SK-N-SH treated with all-trans-retinoic acid at 6 μM for 48 hours (cell line): Measurements from ENCODE around the gene MACROD1.

ENCODE experiments used
- ATAC-seq: fragments of 200-7000 bp; cut with Tn5 transposase; 3 replicates; pipeline ENCODE4 v1.9.1; 2020; ENCODE audit warnings: mild to moderate bottlenecking, moderate library complexity
- BACH2 ChIP-seq: fragments of 250-450 bp; sonication (Bioruptor Pico); IDR thresholded peaks from 2 replicates; pipeline ENCODE4 v1.9.0; 2021; ENCODE audit warnings: mild to moderate bottlenecking, borderline replicate concordance
- CREB5 ChIP-seq: fragments of 250-450 bp; sonication (Bioruptor Pico); IDR thresholded peaks from 2 replicates; pipeline ENCODE4 v1.5.1; 2020; ENCODE audit warnings: low read depth, mild to moderate bottlenecking, moderate library complexity
- CSDC2 ChIP-seq: fragments of 250-450 bp; sonication (Bioruptor Pico); IDR thresholded peaks from 2 replicates; pipeline ENCODE4 v1.5.0; 2020; ENCODE audit warnings: mild to moderate bottlenecking, moderate library complexity
- CSRNP3 ChIP-seq: fragments of 250-450 bp; sonication (Bioruptor Pico); IDR thresholded peaks from 2 replicates; pipeline ENCODE4 v1.5.1; 2021; ENCODE audit warnings: mild to moderate bottlenecking, moderate library complexity
- ESRRG ChIP-seq: fragments of 250-450 bp; sonication (Bioruptor Pico); IDR thresholded peaks from 2 replicates; pipeline ENCODE4 v1.6.1; 2021; ENCODE audit warnings: mild to moderate bottlenecking
- GLIS3 ChIP-seq: fragments of 250-450 bp; sonication (Bioruptor Pico); IDR thresholded peaks from 2 replicates; pipeline ENCODE4 v1.5.0; 2020; ENCODE audit warnings: mild to moderate bottlenecking, moderate library complexity
- ISL1 ChIP-seq: fragments of 250-450 bp; sonication (Bioruptor Pico); IDR thresholded peaks from 2 replicates; pipeline ENCODE4 v2.1.2; 2022; ENCODE audit warnings: mild to moderate bottlenecking, moderate library complexity
- OSR1 ChIP-seq: fragments of 250-450 bp; sonication (Bioruptor Pico); IDR thresholded peaks from 2 replicates; pipeline ENCODE4 v1.8.0; 2022; ENCODE audit warnings: moderate library complexity, mild to moderate bottlenecking, inconsistent platforms
- PATZ1 ChIP-seq: fragments of 250-450 bp; sonication (Bioruptor Pico); IDR thresholded peaks from 2 replicates; pipeline ENCODE4 v1.8.0; 2020; ENCODE audit warnings: mild to moderate bottlenecking, moderate library complexity, borderline replicate concordance
- POU6F1 ChIP-seq: fragments of 250-450 bp; sonication (Bioruptor Pico); IDR thresholded peaks from 2 replicates; pipeline ENCODE4 v1.8.0; 2021; ENCODE audit warnings: low read depth, mild to moderate bottlenecking, moderate library complexity, borderline replicate concordance
- PPARA ChIP-seq: fragments of 250-450 bp; sonication (Bioruptor Pico); IDR thresholded peaks from 2 replicates; pipeline ENCODE4 v1.5.0; 2020; ENCODE audit warnings: mild to moderate bottlenecking, borderline replicate concordance
- SNAI2 ChIP-seq: fragments of 250-450 bp; sonication (Bioruptor Pico); IDR thresholded peaks from 2 replicates; pipeline ENCODE4 v1.5.0; 2020; ENCODE audit warnings: mild to moderate bottlenecking, moderate library complexity
- TCF4 ChIP-seq: fragments of 250-450 bp; sonication (Bioruptor Pico); IDR thresholded peaks from 2 replicates; pipeline ENCODE4 v1.8.0; 2021; ENCODE audit warnings: mild to moderate bottlenecking, moderate library complexity, borderline replicate concordance
- TOX ChIP-seq: fragments of 250-450 bp; sonication (Bioruptor Pico); IDR thresholded peaks from 2 replicates; pipeline ENCODE4 v1.8.0; 2021; ENCODE audit warnings: mild to moderate bottlenecking, moderate library complexity, borderline replicate concordance
- ZC3H10 ChIP-seq: fragments of 250-450 bp; sonication (Bioruptor Pico); IDR thresholded peaks from 2 replicates; pipeline ENCODE4 v1.5.1; 2021; ENCODE audit warnings: mild to moderate bottlenecking, moderate library complexity
- ZFP3 ChIP-seq: fragments of 250-450 bp; sonication (Bioruptor Pico); IDR thresholded peaks from 2 replicates; pipeline ENCODE4 v1.5.0; 2020; ENCODE audit warnings: mild to moderate bottlenecking, moderate library complexity
- ZFP30 ChIP-seq: fragments of 450-650 bp; formaldehyde crosslinking; IDR thresholded peaks from 2 replicates; pipeline ENCODE4 v1.5.0; 2022; ENCODE audit warnings: mild to moderate bottlenecking, moderate library complexity
- ZNF565 ChIP-seq: fragments of 450-650 bp; formaldehyde crosslinking; conservative IDR thresholded peaks from 2 replicates; pipeline ENCODE4 v1.5.0; 2020; ENCODE audit warnings: low read depth, mild to moderate bottlenecking, moderate library complexity
- ZNF70 ChIP-seq: fragments of 450-650 bp; formaldehyde crosslinking; IDR thresholded peaks from 2 replicates; pipeline ENCODE4 v1.5.0; 2020; ENCODE audit warnings: mild to moderate bottlenecking, moderate library complexity
- ZNF8 ChIP-seq: fragments of 450-650 bp; formaldehyde crosslinking; IDR thresholded peaks from 2 replicates; pipeline ENCODE4 v1.5.0; 2020; ENCODE audit warnings: mild to moderate bottlenecking, moderate library complexity

Gene MACROD1

GRCh38 chr11:64070314-64070681 is 95.6 kb downstream of the MACROD1 start:
- no peak for ATAC-seq
- TF ChIP-seq PATZ1 (CRISPR knock-in tag), result no peak
- no peak for TF ChIP-seq TOX (CRISPR knock-in tag)
- no peak for TF ChIP-seq CSRNP3 (CRISPR knock-in tag)
- TF ChIP-seq ESRRG (CRISPR knock-in tag), result no peak
- no peak for TF ChIP-seq SNAI2 (CRISPR knock-in tag)
- no peak for TF ChIP-seq ZFP30 (CRISPR knock-in tag)
- no peak for TF ChIP-seq POU6F1 (CRISPR knock-in tag)
- TF ChIP-seq BACH2 (CRISPR knock-in tag), result no peak
- no peak for TF ChIP-seq ISL1
- no peak for TF ChIP-seq ZC3H10 (CRISPR knock-in tag)
- no peak for TF ChIP-seq GLIS3 (CRISPR knock-in tag)
- TF ChIP-seq OSR1 (CRISPR knock-in tag), result no peak

GRCh38 chr11:64069401-64070313 is 96.3 kb downstream of the MACROD1 start:
- no peak for TF ChIP-seq POU6F1 (CRISPR knock-in tag)
- TF ChIP-seq ZFP3 (CRISPR knock-in tag), result no peak
- TF ChIP-seq PATZ1 (CRISPR knock-in tag), result no peak
- TF ChIP-seq ZFP30 (CRISPR knock-in tag), result no peak
- no peak for TF ChIP-seq ZNF70
- no peak for TF ChIP-seq TCF4 (CRISPR knock-in tag)
- no peak for TF ChIP-seq CREB5 (CRISPR knock-in tag)
- TF ChIP-seq CSDC2 (CRISPR knock-in tag), result no peak
- TF ChIP-seq ZC3H10 (CRISPR knock-in tag), result no peak
- TF ChIP-seq ISL1, result no peak
- TF ChIP-seq CSRNP3 (CRISPR knock-in tag), result no peak
- TF ChIP-seq PPARA (CRISPR knock-in tag), result no peak
- TF ChIP-seq ZNF8 (CRISPR knock-in tag), result no peak
- no peak for TF ChIP-seq ZNF565 (CRISPR knock-in tag)
- no peak for ATAC-seq
